IMR-90 (cell line): ENCODE measurements around the gene ZNF124. TPM values are rescaled to one million over a fixed set of nuclear protein-coding genes. Genes with fewer than 3 reads are reported as not detected.

Experiments
- ATAC-seq: fragments of 200-7000 bp; cut with Tn5 transposase; 2 replicates; pipeline ENCODE4 v1.9.1; 2020; ENCODE audit warnings: low read depth, mild to moderate bottlenecking, moderate library complexity
- BruUV-seq: library from RNA; stranded (reverse); fragments of 400-500 nt; replicated peaks from 2 replicates; lab custom pipeline; 2021; lab: Mats Ljungman, UMichigan
- CTCF ChIA-PET: fragments of 300-600 bp; formaldehyde crosslinking; extraction: SDS; loops from one replicate; lab custom pipeline; 2021; ENCODE audit warnings: antibody characterized with exemption; lab: Yijun Ruan, JAX
- POLR2A ChIA-PET: fragments of 300-600 bp; sonication (Branson Sonifier 250); formaldehyde crosslinking; loops from one replicate; lab custom pipeline; 2022; ENCODE audit warnings: antibody characterized with exemption; ENCODE audit not compliant: unreplicated experiment; lab: Charles Lee
- DNase-seq: peaks from one replicate; pipeline ENCODE4 v3.0.0; 2013
- H2AFZ ChIP-seq: replicated peaks from 2 replicates; pipeline ENCODE3; 2013; ENCODE audit warnings: low read length, mild to moderate bottlenecking; ENCODE audit not compliant: poor library complexity
- H2AK5ac ChIP-seq: 2 replicates; pipeline ENCODE4 v1.6.1; 2013; ENCODE audit warnings: low read depth, low read length, inconsistent platforms
- H2AK9ac ChIP-seq: replicated peaks from 2 replicates; pipeline ENCODE3; 2013; ENCODE audit warnings: mild to moderate bottlenecking, low read depth, low read length, moderate library complexity; ENCODE audit not compliant: poor library complexity
- H2BK120ac ChIP-seq: 2 replicates; pipeline ENCODE4 v1.6.1; 2013; ENCODE audit warnings: low read depth, low read length, inconsistent platforms
- H2BK15ac ChIP-seq: 3 replicates; pipeline ENCODE4 v1.6.1; 2013; ENCODE audit warnings: low read depth, low read length, inconsistent platforms
- H2BK20ac ChIP-seq: 2 replicates; pipeline ENCODE4 v1.6.1; 2013; ENCODE audit warnings: low read depth, mild to moderate bottlenecking, inconsistent platforms, low read length, moderate library complexity
- H2BK5ac ChIP-seq: 2 replicates; pipeline ENCODE4 v1.6.1; 2013; ENCODE audit warnings: mild to moderate bottlenecking, low read depth, low read length, inconsistent platforms; ENCODE audit not compliant: poor library complexity, severe bottlenecking
- H3K14ac ChIP-seq: replicated peaks from 2 replicates; pipeline ENCODE4 v1.6.1; 2013; ENCODE audit warnings: low read depth, low read length, inconsistent platforms
- H3K18ac ChIP-seq: 2 replicates; pipeline ENCODE4 v1.6.1; 2013; ENCODE audit warnings: low read depth, low read length, control low read depth
- H3K23ac ChIP-seq: 2 replicates; pipeline ENCODE4 v1.6.1; 2013; ENCODE audit warnings: low read depth, low read length, inconsistent platforms
- H3K27ac ChIP-seq: 2 replicates; pipeline ENCODE4 v1.5.1; 2013; ENCODE audit warnings: mild to moderate bottlenecking, control low read depth, low read length; ENCODE audit not compliant: insufficient read depth
- H3K27me3 ChIP-seq: 2 replicates; pipeline ENCODE4 v1.6.1; 2013; ENCODE audit warnings: low read length; ENCODE audit not compliant: control insufficient read depth, insufficient read depth
- H3K36me3 ChIP-seq: 2 replicates; pipeline ENCODE4 v1.6.1; 2013; ENCODE audit warnings: low read length, mixed read lengths; ENCODE audit not compliant: control insufficient read depth, insufficient read depth
- H3K4ac ChIP-seq: 2 replicates; pipeline ENCODE4 v1.6.1; 2013; ENCODE audit warnings: low read depth, low read length, inconsistent platforms
- H3K4me1 ChIP-seq: 2 replicates; pipeline ENCODE4 v1.6.1; 2013; ENCODE audit warnings: low read length, mixed read lengths; ENCODE audit not compliant: control insufficient read depth, insufficient read depth
- H3K4me2 ChIP-seq: 2 replicates; pipeline ENCODE4 v1.6.1; 2013; ENCODE audit warnings: low read depth, mild to moderate bottlenecking, control low read depth, low read length, moderate library complexity
- H3K4me3 ChIP-seq: 2 replicates; pipeline ENCODE4 v1.5.1; 2013; ENCODE audit warnings: low read depth, mild to moderate bottlenecking, control low read depth, low read length, moderate library complexity; ENCODE audit not compliant: insufficient read depth
- H3K56ac ChIP-seq: 2 replicates; pipeline ENCODE4 v1.6.1; 2013; ENCODE audit warnings: low read length, inconsistent platforms; ENCODE audit not compliant: insufficient read depth; ENCODE audit errors: extremely low read depth
- H3K79me1 ChIP-seq, 2 experiments: 2 replicates each; pipeline ENCODE4 v1.6.1; 2013; ENCODE audit warnings: low read length in 2 of 2, inconsistent platforms in 1 of 2, low read depth in 1 of 2
- H3K9ac ChIP-seq: 2 replicates; pipeline ENCODE4 v1.6.1; 2013; ENCODE audit warnings: low read depth, low read length, control low read depth
- H3K9me1 ChIP-seq: 2 replicates; pipeline ENCODE4 v1.6.1; 2013; ENCODE audit warnings: low read length, inconsistent platforms; ENCODE audit not compliant: insufficient read depth
- H3K9me3 ChIP-seq: 2 replicates; pipeline ENCODE4 v1.6.1; 2013; ENCODE audit warnings: low read length; ENCODE audit not compliant: control insufficient read depth, insufficient read depth
- H4K20me1 ChIP-seq: 2 replicates; pipeline ENCODE4 v1.6.1; 2013; ENCODE audit warnings: low read length, inconsistent platforms; ENCODE audit not compliant: insufficient read depth
- H4K5ac ChIP-seq: 2 replicates; pipeline ENCODE4 v1.6.1; 2013; ENCODE audit warnings: mild to moderate bottlenecking, low read depth, low read length, control low read depth
- H4K8ac ChIP-seq, 2 experiments: 2 replicates each; pipeline ENCODE4 v1.6.1; 2013; ENCODE audit warnings: low read depth in 2 of 2, low read length in 2 of 2, control low read depth in 1 of 2, inconsistent platforms in 1 of 2
- H4K91ac ChIP-seq: 2 replicates; pipeline ENCODE4 v1.6.1; 2013; ENCODE audit warnings: low read depth, low read length, inconsistent platforms; ENCODE audit not compliant: insufficient read depth
- FOS ChIP-seq: fragments of 150-350 bp; IDR thresholded peaks from 2 replicates; pipeline ENCODE4 v1.6.1; 2016; ENCODE audit warnings: low read depth, low read length
- MAFK ChIP-seq: IDR thresholded peaks from 2 replicates; pipeline ENCODE4 v1.6.1; 2012; ENCODE audit warnings: low read depth, low read length, improper control_type of control experiment
- MXI1 ChIP-seq: IDR thresholded peaks from 2 replicates; pipeline ENCODE4 v1.6.1; 2012; ENCODE audit warnings: low read depth, mild to moderate bottlenecking, low read length, moderate library complexity, borderline replicate concordance
- NFE2L2 ChIP-seq: fragments of 150-350 bp; IDR thresholded peaks from 2 replicates; pipeline ENCODE4 v1.6.1; 2016; ENCODE audit warnings: low read depth, mild to moderate bottlenecking, low read length
- POLR2A ChIP-seq: IDR thresholded peaks from 2 replicates; pipeline ENCODE4 v1.6.1; 2012; ENCODE audit warnings: mild to moderate bottlenecking, low read depth, low read length
- WGBS, 2 experiments: methylation state at CpG; one replicate each; pipeline versions ENCODE4 v1.1.5 to v1.1.7; 2013; ENCODE audit warnings: missing lambda C conversion rate in 2 of 2; ENCODE audit not compliant: insufficient read length in 1 of 2; ENCODE audit errors: extremely low coverage in 2 of 2; 5-methylcytosine and 5-hydroxymethylcytosine counted together
- dilution Hi-C: fragments of 300-500 bp; cut with HindIII; formaldehyde crosslinking; loops from one replicate; pipeline ENCODE4 v1.14.3; 2018; ENCODE audit warnings: low sequenced_read_pairs; ENCODE audit not compliant: unreplicated experiment
- in situ Hi-C: fragments of 300-500 bp; cut with MboI; formaldehyde crosslinking; loops from 3 replicates; pipeline ENCODE4 v1.14.3; 2019; ENCODE audit warnings: low sequenced_read_pairs, inconsistent platforms, mixed read lengths
- intact Hi-C: fragments of 100-400 bp; cut with micrococcal nuclease; formaldehyde crosslinking; loops from 2 replicates; pipeline ENCODE4 v1.10.0; 2022
- polyA plus RNA-seq, 3 experiments: library from polyadenylated mRNA; depleted of rRNA; stranded (reverse); fragments of >200 nt; gene quantifications; 2 replicates each; pipeline ENCODE4 v1.2.3, GENCODE V29; 2012; ENCODE audit warnings: low replicate concordance in 1 of 3
- total RNA-seq: library from RNA; depleted of rRNA; stranded (reverse); fragments of >200 nt; gene quantifications from 2 replicates; pipeline ENCODE4 v1.2.3, GENCODE V29; 2012
- TF ChIP-seq, protein P1 (sequence below): conservative IDR thresholded peaks from 2 replicates; pipeline ENCODE4 v1.5.1; 2012; ENCODE audit warnings: mild to moderate bottlenecking, low read depth, low read length, improper control_type of control experiment
- TF ChIP-seq, protein P2 (sequence below): fragments of 150-350 bp; IDR thresholded peaks from 2 replicates; pipeline ENCODE4 v1.6.1; 2017; ENCODE audit warnings: mild to moderate bottlenecking, antibody characterized with exemption, low read length, low read depth
- TF ChIP-seq, protein P3 (sequence below): fragments of 150-350 bp; IDR thresholded peaks from 2 replicates; pipeline ENCODE4 v1.6.1; 2016; ENCODE audit warnings: low read depth, mild to moderate bottlenecking, low read length, moderate library complexity, borderline replicate concordance

Gene ZNF124
- total and polyA plus RNA-seq, 2 of the 4 experiments (the other 2 are of a cell fraction): 3.2 to 89.3 TPM

DNA sequence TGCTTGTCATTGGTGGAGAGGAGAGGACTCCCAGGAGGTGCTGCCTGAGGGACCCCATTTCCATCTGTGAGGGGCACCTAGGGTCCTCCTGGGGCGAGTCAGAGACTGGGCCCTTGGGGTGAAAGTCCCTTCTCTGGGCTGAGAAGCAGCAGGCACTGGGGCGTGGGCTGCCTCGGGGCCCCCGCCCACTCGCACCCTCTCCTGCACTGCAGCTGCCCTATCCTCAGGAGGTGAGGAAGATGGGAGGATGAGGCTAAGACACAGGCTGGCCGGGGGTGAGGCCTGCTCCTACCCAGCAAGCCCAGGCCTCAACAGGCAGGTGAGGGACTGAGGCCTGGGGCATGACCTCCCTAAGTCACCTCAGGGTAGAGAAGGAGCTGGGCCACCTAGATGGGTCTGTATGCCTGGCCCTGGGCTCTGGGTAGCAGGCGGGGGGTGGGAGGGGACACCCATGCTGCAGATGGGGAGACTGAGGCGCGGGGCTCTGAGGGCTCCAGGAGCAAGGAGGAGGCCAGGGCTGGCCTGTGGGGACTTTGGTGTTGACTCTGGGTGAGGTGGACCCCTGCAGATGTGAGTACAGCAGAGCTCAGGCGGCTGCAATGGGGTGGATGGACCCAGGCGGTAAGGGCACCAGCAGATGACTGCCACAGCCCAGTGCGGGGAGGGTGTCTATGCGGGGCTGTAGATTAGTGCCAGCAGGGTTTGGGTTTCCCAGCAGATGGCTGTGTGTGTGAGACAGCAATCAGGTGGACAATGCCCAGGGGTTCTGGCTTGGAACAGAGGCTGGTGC, 57.3 kb downstream of the ZNF124 start (continued):
- no peak for TF ChIP-seq POLR2A

DNA sequence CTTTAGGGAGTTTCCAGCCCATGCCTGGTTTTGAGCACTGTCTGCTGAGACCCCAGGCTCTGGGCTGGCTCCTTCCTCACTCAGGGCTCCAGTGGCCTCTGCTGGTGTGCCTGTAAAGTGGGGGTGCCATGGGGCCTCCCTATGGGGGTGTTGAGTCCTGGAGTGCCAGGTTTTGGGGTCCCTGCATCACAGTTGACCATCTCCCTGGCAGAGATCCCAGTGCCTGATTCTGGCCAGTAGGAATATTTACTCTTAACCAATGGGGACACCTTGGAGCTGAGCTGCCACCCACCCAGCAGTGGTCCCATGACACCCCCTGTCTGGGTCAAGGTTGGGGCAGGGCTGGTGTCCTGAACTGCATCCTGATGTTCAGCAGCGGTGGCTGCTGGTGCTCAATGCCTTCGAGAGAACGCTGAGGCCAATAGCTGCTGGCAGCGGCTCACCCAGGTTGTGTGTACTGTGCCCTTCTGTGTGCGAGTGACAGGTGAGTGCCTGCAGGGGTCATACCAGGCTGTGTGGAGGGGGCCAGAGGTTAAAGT, 58.0 kb downstream of the ZNF124 start:
- H2BK5ac ChIP-seq: no peak overlapping the region
- H2AK5ac ChIP-seq: no peak overlapping the region
- dilution Hi-C loops: no loop called here
- ChIA-PET CTCF (no interaction called here), POLR2A (no interaction called here)
- no peaks in the 10 kb centered on the region for H3K27me3 ChIP-seq
- in situ Hi-C loops: no loop called here
- H4K20me1 ChIP-seq: no peaks in the 10 kb centered on the region; the same call in 1 of the 2 replicates
- H2BK15ac ChIP-seq: no peak overlapping the region
- no peaks in the 10 kb centered on the region for H3K9me3 ChIP-seq
- H4K8ac ChIP-seq: no peak overlapping the region
- no peak for ATAC-seq
- H3K23ac ChIP-seq: no peak overlapping the region
- intact Hi-C loops: no loop called here
- peaks cover 0 to 7% of the 10 kb centered on the region in 2 experiments; a peak in 1 of 4 replicates for H3K79me1 ChIP-seq
- no peak overlapping the region for H3K27ac ChIP-seq
- no peak overlapping the region for H3K56ac ChIP-seq
- no peak overlapping the region for H3K18ac ChIP-seq
- H2AFZ ChIP-seq: no peak overlapping the region
- no peak for DNase-seq
- H3K9ac ChIP-seq: no peak overlapping the region
- H3K9me1 ChIP-seq: no peaks in the 10 kb centered on the region; the same call in 1 of the 2 replicates
- H4K91ac ChIP-seq: no peak overlapping the region
- TF ChIP-seq FOS: no peak
- TF ChIP-seq, protein P1, sequence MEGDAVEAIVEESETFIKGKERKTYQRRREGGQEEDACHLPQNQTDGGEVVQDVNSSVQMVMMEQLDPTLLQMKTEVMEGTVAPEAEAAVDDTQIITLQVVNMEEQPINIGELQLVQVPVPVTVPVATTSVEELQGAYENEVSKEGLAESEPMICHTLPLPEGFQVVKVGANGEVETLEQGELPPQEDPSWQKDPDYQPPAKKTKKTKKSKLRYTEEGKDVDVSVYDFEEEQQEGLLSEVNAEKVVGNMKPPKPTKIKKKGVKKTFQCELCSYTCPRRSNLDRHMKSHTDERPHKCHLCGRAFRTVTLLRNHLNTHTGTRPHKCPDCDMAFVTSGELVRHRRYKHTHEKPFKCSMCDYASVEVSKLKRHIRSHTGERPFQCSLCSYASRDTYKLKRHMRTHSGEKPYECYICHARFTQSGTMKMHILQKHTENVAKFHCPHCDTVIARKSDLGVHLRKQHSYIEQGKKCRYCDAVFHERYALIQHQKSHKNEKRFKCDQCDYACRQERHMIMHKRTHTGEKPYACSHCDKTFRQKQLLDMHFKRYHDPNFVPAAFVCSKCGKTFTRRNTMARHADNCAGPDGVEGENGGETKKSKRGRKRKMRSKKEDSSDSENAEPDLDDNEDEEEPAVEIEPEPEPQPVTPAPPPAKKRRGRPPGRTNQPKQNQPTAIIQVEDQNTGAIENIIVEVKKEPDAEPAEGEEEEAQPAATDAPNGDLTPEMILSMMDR: no peak
- TF ChIP-seq MXI1: no peak
- no peak for TF ChIP-seq NFE2L2
- TF ChIP-seq POLR2A: no peak
- TF ChIP-seq, protein P2, sequence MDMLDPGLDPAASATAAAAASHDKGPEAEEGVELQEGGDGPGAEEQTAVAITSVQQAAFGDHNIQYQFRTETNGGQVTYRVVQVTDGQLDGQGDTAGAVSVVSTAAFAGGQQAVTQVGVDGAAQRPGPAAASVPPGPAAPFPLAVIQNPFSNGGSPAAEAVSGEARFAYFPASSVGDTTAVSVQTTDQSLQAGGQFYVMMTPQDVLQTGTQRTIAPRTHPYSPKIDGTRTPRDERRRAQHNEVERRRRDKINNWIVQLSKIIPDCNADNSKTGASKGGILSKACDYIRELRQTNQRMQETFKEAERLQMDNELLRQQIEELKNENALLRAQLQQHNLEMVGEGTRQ: no peak
- TF ChIP-seq, protein P3, sequence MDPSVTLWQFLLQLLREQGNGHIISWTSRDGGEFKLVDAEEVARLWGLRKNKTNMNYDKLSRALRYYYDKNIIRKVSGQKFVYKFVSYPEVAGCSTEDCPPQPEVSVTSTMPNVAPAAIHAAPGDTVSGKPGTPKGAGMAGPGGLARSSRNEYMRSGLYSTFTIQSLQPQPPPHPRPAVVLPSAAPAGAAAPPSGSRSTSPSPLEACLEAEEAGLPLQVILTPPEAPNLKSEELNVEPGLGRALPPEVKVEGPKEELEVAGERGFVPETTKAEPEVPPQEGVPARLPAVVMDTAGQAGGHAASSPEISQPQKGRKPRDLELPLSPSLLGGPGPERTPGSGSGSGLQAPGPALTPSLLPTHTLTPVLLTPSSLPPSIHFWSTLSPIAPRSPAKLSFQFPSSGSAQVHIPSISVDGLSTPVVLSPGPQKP: no peak
- no peak for TF ChIP-seq MAFK
- H2BK120ac ChIP-seq: no peak overlapping the region
- H3K4me3 ChIP-seq: no peak overlapping the region
- no peak overlapping the region for H3K14ac ChIP-seq
- H3K4me1 ChIP-seq: no peaks in the 10 kb centered on the region; the same call in 1 of the 2 replicates
- WGBS, 2 experiments: 94% methylated on average over 4 of the region's 5 CpGs; no CpG with 5 or more reads in 1 of the 2 experiments
- H4K5ac ChIP-seq: no peak overlapping the region
- no peak overlapping the region for H2AK9ac ChIP-seq
- no peak overlapping the region for H3K4me2 ChIP-seq
- no peaks in the 10 kb centered on the region for H3K36me3 ChIP-seq
- H2BK20ac ChIP-seq: no peak overlapping the region
- BruUV-seq: no TSS peak
- no peak overlapping the region for H3K4ac ChIP-seq
